Activated naive CD8-positive, alpha-beta T cell treated with anti-CD3 and anti-CD28 coated beads, Interleukin-2, amount 10 ng/mL, durations not matched to agents 7 days and 5 days (primary cell): ENCODE data around the gene TWF1. TPM values are rescaled to one million over a fixed set of nuclear protein-coding genes. Genes with fewer than 3 reads are reported as not detected.
A peak's percentile ranks its signal among the peaks of the same experiment; 100 is the strongest.
"Not testable (repeated sequence)": the region's sequence is repeated elsewhere in the genome, so short reads cannot be mapped to it uniquely, and the experiment has no call there.

Experiments
- ATAC-seq: fragments of 150-1000 bp; cut with Tn5 transposase; one replicate; pipeline ENCODE4 v1.10.0; 2021; ENCODE audit warnings: low read depth, moderate library complexity
- POLR2A ChIA-PET: fragments of 350-600 bp; sonication (Branson Sonifier 250); formaldehyde crosslinking; loops from one replicate; lab custom pipeline; 2021; ENCODE audit warnings: antibody characterized with exemption; lab: Charles Lee
- DNase-seq: peaks from one replicate; pipeline ENCODE4 v3.0.0; 2021
- H3K27ac Mint-ChIP-seq: one replicate; pipeline ENCODE4 v1.8.0; 2022; ENCODE audit warnings: mild to moderate bottlenecking, mixed read lengths
- H3K27me3 Mint-ChIP-seq: one replicate; pipeline ENCODE4 v1.8.0; 2022; ENCODE audit warnings: mild to moderate bottlenecking, moderate library complexity, mixed read lengths
- H3K36me3 Mint-ChIP-seq: one replicate; pipeline ENCODE4 v1.8.0; 2021; ENCODE audit warnings: mild to moderate bottlenecking, mixed read lengths
- H3K4me1 Mint-ChIP-seq: one replicate; pipeline ENCODE4 v1.8.0; 2021; ENCODE audit warnings: mixed read lengths
- H3K4me3 Mint-ChIP-seq: one replicate; pipeline ENCODE4 v1.8.0; 2022; ENCODE audit warnings: mild to moderate bottlenecking, moderate library complexity, mixed read lengths
- H3K9me3 Mint-ChIP-seq: one replicate; pipeline ENCODE4 v1.8.0; 2021; ENCODE audit warnings: mixed read lengths
- total RNA-seq, 2 experiments: library from RNA; stranded (reverse); gene quantifications; one replicate each; pipeline ENCODE4 v1.2.3, GENCODE V29; 2021

The TWF1 gene
- 10 to 100 TPM; 27.2 to 29.0 TPM for total RNA-seq

DNA sequence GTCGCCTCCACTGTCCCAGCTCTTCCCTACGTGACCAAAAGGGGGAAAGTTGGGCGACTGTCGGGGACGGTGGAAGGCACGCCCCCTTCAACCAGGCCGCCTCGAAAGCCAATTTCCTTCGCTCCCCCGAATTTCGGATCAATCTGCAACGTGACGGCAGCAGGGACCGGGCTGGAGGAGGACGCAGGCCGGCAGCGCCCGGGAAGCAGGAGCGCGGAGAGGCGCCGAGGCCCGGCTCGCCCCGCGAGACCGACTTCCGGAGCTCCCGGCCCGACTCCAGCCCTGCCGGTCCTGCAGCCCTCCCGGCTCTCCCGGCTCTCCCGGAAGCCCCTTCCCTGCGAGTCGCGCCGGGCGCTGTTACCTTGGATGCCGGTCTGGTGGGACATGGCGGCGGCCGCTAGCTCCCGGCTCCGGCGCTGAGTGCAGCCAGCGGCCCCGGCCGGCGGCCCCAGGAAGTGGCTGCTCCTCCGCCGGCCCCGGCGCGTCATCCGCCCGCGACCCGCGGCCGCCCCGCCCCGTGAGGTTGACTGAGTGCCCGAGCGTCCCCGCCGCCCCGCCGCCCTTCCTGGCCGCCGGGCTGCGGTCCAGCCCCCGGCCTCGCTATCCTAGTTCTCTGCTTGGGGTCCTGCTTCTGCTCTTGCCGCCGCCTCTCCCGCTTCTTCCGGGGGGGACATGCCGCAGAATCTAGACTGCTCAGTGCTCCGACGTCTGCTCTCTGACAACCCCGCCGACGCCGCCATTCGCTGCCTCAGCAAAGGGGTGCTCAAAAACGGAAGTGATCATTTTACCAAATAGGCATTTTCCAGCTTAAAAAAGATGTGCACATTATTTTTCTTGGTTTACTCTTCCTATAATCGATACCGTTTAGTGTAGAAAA is at the start of gene TWF1:
Gene TWF1 (minus strand): TSS at position 458 of the 877 bp plus-strand sequence. CDS start 72 bp downstream, at position 386.
- DNase-seq = peak; percentile 97
- ATAC-seq = peak; percentile 94
- peak within 1 kb of the TSS; percentile 100 for H3K27ac Mint-ChIP-seq
- peaks cover 1% of the 10 kb centered on the region for H3K27me3 Mint-ChIP-seq
- H3K9me3 Mint-ChIP-seq = no peaks in the 10 kb centered on the region
- peaks cover 23% of the 10 kb centered on the region for H3K4me1 Mint-ChIP-seq
- peak within 1 kb of the TSS; percentile 100 for H3K4me3 Mint-ChIP-seq
- peaks cover 9% of the 10 kb centered on the region for H3K36me3 Mint-ChIP-seq
- POLR2A ChIA-PET = interaction anchor here (0.6 to 3.0 kb wide), 12 partner anchors 8 to 76 kb away, joined by 3 to 51 read pairs (median 4); partner anchors contain the start of genes IRAK4, PUS7L and TMEM117

GRCh38 chr12:43852744-43853143 is 46.6 kb upstream of the TWF1 start:
- ATAC-seq (no peak), DNase-seq (no peak)
- no peak overlapping the region for H3K27ac Mint-ChIP-seq
- H3K9me3 Mint-ChIP-seq = peaks cover 6% of the 10 kb centered on the region
- H3K36me3 Mint-ChIP-seq = no peaks in the 10 kb centered on the region
- peaks cover 3% of the 10 kb centered on the region for H3K27me3 Mint-ChIP-seq
- no peak overlapping the region for H3K4me3 Mint-ChIP-seq
- H3K4me1 Mint-ChIP-seq = peaks cover 2% of the 10 kb centered on the region
- POLR2A ChIA-PET = no interaction called here

DNA sequence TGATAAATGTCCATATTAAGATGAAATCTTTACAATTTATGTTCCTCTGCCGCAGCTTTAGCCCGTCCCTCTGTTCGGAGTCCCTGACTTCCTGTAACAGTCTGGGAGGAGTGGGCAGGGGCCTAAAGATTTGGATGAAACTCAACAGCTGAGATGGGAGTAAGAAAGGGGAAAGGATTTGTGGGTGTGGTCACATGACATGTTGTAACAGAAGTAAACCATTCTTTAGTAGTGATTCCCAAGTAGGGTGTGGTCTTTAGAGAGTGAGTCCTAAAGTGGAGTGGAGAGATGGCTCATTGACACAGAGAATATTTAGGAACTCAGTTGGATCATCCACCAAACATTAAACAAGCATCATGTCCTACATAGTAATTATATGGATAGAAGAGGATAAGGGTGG is 42.7 kb upstream of the TWF1 start:
- Mint-ChIP-seq H3K27ac (no peak overlapping the region), H3K36me3 (peaks cover 2% of the 10 kb centered on the region), H3K9me3 (peaks cover 9% of the 10 kb centered on the region), H3K4me3 (no peak overlapping the region), H3K27me3 (peaks cover 3% of the 10 kb centered on the region), H3K4me1 (peaks cover 2% of the 10 kb centered on the region)
- ATAC-seq (no peak), DNase-seq (no peak)
- POLR2A ChIA-PET = no interaction called here

DNA sequence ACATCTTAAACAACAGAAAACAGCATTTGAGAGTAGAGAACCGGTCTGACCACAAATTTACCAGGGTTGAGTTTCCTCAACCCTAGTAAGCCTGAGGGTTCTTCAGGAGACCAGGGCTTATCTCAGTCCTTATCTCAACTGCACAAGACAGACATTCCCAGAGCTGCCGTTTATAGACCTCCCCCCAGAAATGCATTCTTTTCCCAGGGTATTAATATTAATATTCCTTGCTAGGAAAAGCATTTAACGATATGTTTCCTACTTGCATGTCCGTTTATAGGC is 42.0 kb upstream of the TWF1 start:
- Mint-ChIP-seq H3K4me3 (no peak overlapping the region), H3K36me3 (peaks cover 2% of the 10 kb centered on the region), H3K27me3 (peaks cover 3% of the 10 kb centered on the region), H3K4me1 (peaks cover 2% of the 10 kb centered on the region), H3K27ac (no peak overlapping the region), H3K9me3 (peaks cover 9% of the 10 kb centered on the region)
- POLR2A ChIA-PET = no interaction called here
- no peak for DNase-seq
- no peak for ATAC-seq

DNA sequence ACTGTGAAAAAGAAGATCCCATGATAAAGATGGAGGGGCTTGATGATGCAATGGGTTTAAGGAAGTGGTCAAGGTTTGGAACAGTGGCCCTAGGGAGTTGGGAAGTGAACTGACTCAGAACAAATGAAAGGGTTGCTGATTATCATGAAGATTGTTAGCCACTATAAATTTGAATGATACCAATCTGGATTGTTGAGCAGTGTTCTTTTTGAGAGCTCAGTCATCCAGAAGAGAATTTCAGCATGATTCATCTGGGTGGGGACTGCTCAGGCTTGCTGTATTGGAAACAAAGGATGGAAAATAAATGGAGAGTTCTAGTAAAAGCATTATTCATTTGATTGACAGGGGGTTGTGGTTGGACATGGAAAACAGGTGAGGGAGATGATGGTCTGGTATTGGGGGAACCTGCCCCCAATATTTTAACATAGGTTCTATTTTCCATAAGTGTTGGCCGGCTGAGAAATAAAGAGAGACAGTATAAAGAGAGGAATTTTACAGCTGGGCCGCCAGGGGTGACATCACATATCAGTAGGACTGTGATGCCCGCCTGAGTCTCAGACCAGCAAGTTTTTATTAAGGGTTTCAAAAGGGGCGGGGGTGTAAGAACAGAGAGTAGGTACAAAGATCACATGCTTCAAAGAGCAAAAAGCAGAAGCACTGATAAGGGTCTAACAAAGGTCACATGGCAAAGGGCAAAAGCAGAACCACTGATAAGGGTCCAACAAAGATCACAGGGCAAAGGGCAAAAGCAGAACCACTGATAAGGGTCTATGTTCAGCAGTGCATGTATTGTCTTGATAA is 41.5 kb upstream of the TWF1 start:
- H3K27ac Mint-ChIP-seq, H3K9me3 Mint-ChIP-seq, H3K27me3 Mint-ChIP-seq, H3K4me3 Mint-ChIP-seq, H3K36me3 Mint-ChIP-seq, DNase-seq, POLR2A ChIA-PET, ATAC-seq, H3K4me1 Mint-ChIP-seq: not testable (repeated sequence)

- peaks cover 8% of the 10 kb centered on the region for H3K4me1 Mint-ChIP-seq
- H3K27me3 Mint-ChIP-seq = peaks cover 22% of the 10 kb centered on the region
- POLR2A ChIA-PET = no interaction called here
- H3K27ac Mint-ChIP-seq = no peak overlapping the region
- peaks cover 1% of the 10 kb centered on the region for H3K9me3 Mint-ChIP-seq
- no peak for DNase-seq
- no peak overlapping the region for H3K4me3 Mint-ChIP-seq
- no peak for ATAC-seq
- H3K36me3 Mint-ChIP-seq = no peaks in the 10 kb centered on the region
Measured at GRCh38 chr12:43842259-43842658, 36.1 kb upstream of the TWF1 start.

DNA sequence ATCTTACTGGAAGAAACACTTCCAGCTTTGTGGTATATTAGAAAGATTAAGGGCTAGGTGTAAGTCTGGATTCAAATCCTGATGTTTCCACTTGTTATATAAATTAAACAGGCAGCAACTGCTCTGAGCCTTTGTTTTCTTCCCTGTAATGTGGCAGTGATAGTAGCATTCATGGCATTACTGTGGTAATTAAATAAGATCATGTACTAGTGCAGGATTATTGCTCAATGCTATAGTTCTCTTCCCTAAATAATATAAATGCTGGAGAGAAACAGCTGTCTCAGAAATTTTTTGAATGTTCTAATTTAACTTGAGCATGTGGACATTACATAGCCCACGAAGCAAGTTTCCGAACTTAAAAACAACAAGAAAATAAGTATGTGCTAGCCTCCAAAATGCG is 35.1 kb upstream of the TWF1 start:
- Mint-ChIP-seq H3K27ac (no peak overlapping the region), H3K4me1 (peaks cover 10% of the 10 kb centered on the region), H3K36me3 (no peaks in the 10 kb centered on the region), H3K4me3 (no peak overlapping the region), H3K9me3 (no peaks in the 10 kb centered on the region), H3K27me3 (peaks cover 30% of the 10 kb centered on the region)
- POLR2A ChIA-PET = no interaction called here
- no peak for ATAC-seq
- no peak for DNase-seq

DNA sequence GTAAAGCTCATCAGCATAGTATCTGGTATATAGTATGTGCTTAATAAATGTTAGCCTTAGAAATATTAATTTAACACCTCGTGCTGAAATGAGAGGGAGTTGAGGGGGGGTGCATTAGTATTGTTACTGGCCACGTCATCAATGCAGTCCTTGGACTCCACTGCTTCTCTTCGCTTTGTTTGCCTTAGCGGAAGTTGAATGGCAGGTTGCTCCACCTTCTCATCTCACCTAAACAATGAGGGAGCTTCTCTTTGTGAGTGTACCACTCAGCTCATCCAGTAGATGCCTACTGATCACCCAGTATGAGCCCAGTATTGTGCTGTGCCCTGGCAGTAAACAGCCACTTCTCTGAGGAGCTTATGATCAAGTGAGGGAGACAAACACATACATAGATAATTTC is 34.2 kb upstream of the TWF1 start:
- ATAC-seq (no peak), DNase-seq (no peak)
- peaks cover 11% of the 10 kb centered on the region for H3K4me1 Mint-ChIP-seq
- no peak overlapping the region for H3K27ac Mint-ChIP-seq
- no peaks in the 10 kb centered on the region for H3K36me3 Mint-ChIP-seq
- H3K27me3 Mint-ChIP-seq = peaks cover 30% of the 10 kb centered on the region
- H3K9me3 Mint-ChIP-seq = no peaks in the 10 kb centered on the region
- no peak overlapping the region for H3K4me3 Mint-ChIP-seq
- POLR2A ChIA-PET = no interaction called here

GRCh38 chr12:43836475-43836989 is 30.4 kb upstream of the TWF1 start:
- DNase-seq = no peak
- Mint-ChIP-seq H3K4me1 (peaks cover 29% of the 10 kb centered on the region), H3K27me3 (peaks cover 48% of the 10 kb centered on the region), H3K27ac (no peak overlapping the region), H3K4me3 (peak overlapping the region; percentile 55), H3K36me3 (no peaks in the 10 kb centered on the region), H3K9me3 (no peaks in the 10 kb centered on the region)
- ATAC-seq = no peak
- POLR2A ChIA-PET = interaction anchor here (1.0 to 1.9 kb wide), 2 partner anchors 30 to 33 kb away, joined by 3 to 14 read pairs; partner anchors contain the start of gene TWF1

DNA sequence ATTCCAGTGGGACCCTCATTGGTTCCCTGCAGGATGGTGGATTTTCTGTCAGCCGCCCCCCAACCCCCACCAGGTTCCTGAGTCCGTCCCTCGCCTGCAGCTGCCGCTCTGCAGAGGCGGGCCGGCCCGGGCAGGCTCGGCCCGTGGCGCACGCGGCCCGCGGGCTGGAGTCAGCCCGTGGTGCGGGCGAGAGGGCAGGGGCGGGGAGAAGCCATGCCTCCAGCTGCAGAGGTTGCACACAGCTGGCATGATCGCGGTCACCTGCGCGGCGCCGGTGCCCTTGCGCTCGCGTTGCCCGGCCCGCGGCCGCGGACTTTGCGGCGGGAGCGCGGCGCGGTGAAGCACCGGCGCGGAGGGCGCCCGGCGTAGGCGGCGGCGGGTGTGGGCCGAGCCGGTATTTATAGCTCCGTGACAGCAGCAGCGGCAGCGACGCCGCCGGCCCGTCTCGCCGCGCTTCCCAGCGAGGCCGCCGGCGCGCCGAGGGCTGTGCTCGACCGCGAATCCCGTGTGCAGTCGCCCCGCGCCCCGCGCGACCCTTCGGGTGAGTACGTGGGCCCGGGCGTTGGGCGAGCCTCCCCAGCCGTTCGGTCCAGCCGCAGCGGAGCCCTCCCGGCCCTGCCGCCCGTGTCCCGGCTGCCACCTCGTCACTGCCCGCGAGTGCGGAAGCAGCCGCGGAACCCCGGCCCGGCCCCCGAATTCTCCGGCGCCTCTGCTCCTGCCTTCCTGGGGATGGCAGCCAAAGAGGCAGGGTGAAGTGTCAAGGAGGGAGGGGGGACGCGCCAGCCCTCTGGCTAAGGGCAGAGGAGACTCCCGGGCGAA is 29.7 kb upstream of the TWF1 start, which contains the start of gene TMEM117:
Gene TMEM117 (plus strand): TSS at position 426 of the 819 bp plus-strand sequence.
- peak; percentile 71 for ATAC-seq
- H3K36me3 Mint-ChIP-seq = no peaks in the 10 kb centered on the region
- peaks cover 29% of the 10 kb centered on the region for H3K4me1 Mint-ChIP-seq
- H3K27ac Mint-ChIP-seq = peak within 1 kb of the TSS; percentile 54
- H3K27me3 Mint-ChIP-seq = peaks cover 49% of the 10 kb centered on the region
- POLR2A ChIA-PET = interaction anchor here (1.0 to 1.9 kb wide), 2 partner anchors 30 to 33 kb away, joined by 3 to 14 read pairs; partner anchors contain the start of gene TWF1
- peak within 1 kb of the TSS; percentile 79 for H3K4me3 Mint-ChIP-seq
- peak; percentile 72 for DNase-seq
- H3K9me3 Mint-ChIP-seq = no peaks in the 10 kb centered on the region

GRCh38 chr12:43835264-43835655 is 29.1 kb upstream of the TWF1 start:
- DNase-seq = no peak
- peaks cover 29% of the 10 kb centered on the region for H3K4me1 Mint-ChIP-seq

GRCh38 chr12:43832463-43833168 is 26.5 kb upstream of the TWF1 start:
- peak overlapping the region; percentile 14 for H3K4me3 Mint-ChIP-seq
- peaks cover 55% of the 10 kb centered on the region for H3K27me3 Mint-ChIP-seq
- no peak for DNase-seq
- peak; percentile 47 for ATAC-seq
- H3K9me3 Mint-ChIP-seq = no peaks in the 10 kb centered on the region
- H3K27ac Mint-ChIP-seq = no peak overlapping the region
- H3K4me1 Mint-ChIP-seq = peaks cover 21% of the 10 kb centered on the region
- POLR2A ChIA-PET = interaction anchor here (1.7 kb wide), 1 partner anchor 26 kb away, joined by 4 read pairs; the partner anchor contains the start of gene TWF1
- H3K36me3 Mint-ChIP-seq = no peaks in the 10 kb centered on the region

More at GRCh38 chr12:43835264-43835655, 29.1 kb upstream of the TWF1 start:
- H3K36me3 Mint-ChIP-seq = no peaks in the 10 kb centered on the region
- POLR2A ChIA-PET = interaction anchor here (1.0 to 1.9 kb wide), 2 partner anchors 29 to 32 kb away, joined by 3 to 14 read pairs; partner anchors contain the start of gene TWF1
- no peak for ATAC-seq
- H3K4me3 Mint-ChIP-seq = peak overlapping the region; percentile 79
- H3K27ac Mint-ChIP-seq = peak overlapping the region; percentile 54
- no peaks in the 10 kb centered on the region for H3K9me3 Mint-ChIP-seq
- H3K27me3 Mint-ChIP-seq = peaks cover 50% of the 10 kb centered on the region
